HepG2 (cell line): Measurements from ENCODE around the gene DCST2. TPM values are rescaled to one million over a fixed set of nuclear protein-coding genes. Genes with fewer than 3 reads are reported as not detected.

Source experiments
- AHR ChIP-seq: IDR thresholded peaks from 2 replicates; pipeline ENCODE4 v1.6.1; 2018; ENCODE audit warnings: missing genetic modification reagents, missing compliant biosample characterization
- ASH2L ChIP-seq: fragments of 300-600, 200-600 bp; sonication (generic); IDR thresholded peaks from 2 replicates; pipeline ENCODE4 v1.7.0; 2017; ENCODE audit warnings: low read depth, mild to moderate bottlenecking, moderate library complexity, mixed read lengths, low read length; ENCODE audit not compliant: insufficient read length
- EP300 ChIP-seq, 3 experiments: sonication (generic) in 1 of 3; formaldehyde crosslinking in 1 of 3; IDR thresholded peaks; 2 replicates each; pipeline versions ENCODE4 v1.5.1 to v1.6.1; 2011 to 2020; ENCODE audit warnings: low read depth in 2 of 3, low read length in 2 of 3, borderline replicate concordance in 1 of 3, improper control_type of control experiment in 1 of 3, mild to moderate bottlenecking in 1 of 3, missing genetic modification reagents in 1 of 3, moderate library complexity in 1 of 3
- FLYWCH1 ChIP-seq: sonication (generic); formaldehyde crosslinking; IDR thresholded peaks from 2 replicates; pipeline ENCODE4 v1.8.1; 2023; ENCODE audit warnings: mild to moderate bottlenecking, missing genetic modification reagents
- GATA4 ChIP-seq: sonication (generic); IDR thresholded peaks from 2 replicates; pipeline ENCODE4 v1.6.1; 2016; ENCODE audit warnings: antibody characterized with exemption, low read depth, borderline replicate concordance
- IRX3 ChIP-seq: sonication (generic); formaldehyde crosslinking; IDR thresholded peaks from 2 replicates; pipeline ENCODE4 v1.8.1; 2023; ENCODE audit warnings: mild to moderate bottlenecking, low read depth, missing genetic modification reagents, borderline replicate concordance
- JARID2 ChIP-seq: sonication (generic); formaldehyde crosslinking; IDR thresholded peaks from 2 replicates; pipeline ENCODE4 v1.8.1; 2023; ENCODE audit warnings: missing genetic modification reagents, inconsistent platforms; ENCODE audit not compliant: insufficient replicate concordance
- MED1 ChIP-seq: sonication (generic); formaldehyde crosslinking; IDR thresholded peaks from 2 replicates; pipeline ENCODE4 v1.4.0; 2020; ENCODE audit warnings: missing genetic modification reagents
- SMC3 ChIP-seq: IDR thresholded peaks from 2 replicates; pipeline ENCODE4 v1.6.1; 2011; ENCODE audit warnings: low read length, improper control_type of control experiment
- U2AF2 ChIP-seq: fragments of 200-400 bp; formaldehyde crosslinking; IDR thresholded peaks from 2 replicates; pipeline ENCODE4 v1.6.1; 2017; ENCODE audit warnings: low read depth, mild to moderate bottlenecking, low read length
- ZNF282 ChIP-seq: fragments of 450-650 bp; IDR thresholded peaks from 2 replicates; pipeline ENCODE4 v1.6.1; 2018; ENCODE audit not compliant: partially characterized antibody
- ZNF550 ChIP-seq: sonication (generic); formaldehyde crosslinking; IDR thresholded peaks from 2 replicates; pipeline ENCODE4 v1.4.0; 2020; ENCODE audit warnings: mild to moderate bottlenecking, missing genetic modification reagents, borderline replicate concordance
- ZNF672 ChIP-seq: sonication (generic); formaldehyde crosslinking; IDR thresholded peaks from 2 replicates; pipeline ENCODE4 v1.8.1; 2022; ENCODE audit warnings: missing genetic modification reagents
- ZNF713 ChIP-seq: sonication (generic); formaldehyde crosslinking; IDR thresholded peaks from 2 replicates; pipeline ENCODE4 v1.4.0; 2020; ENCODE audit warnings: mild to moderate bottlenecking, missing genetic modification reagents
- polyA plus RNA-seq, 8 experiments: library from polyadenylated mRNA; depleted of rRNA in 3 of 8; stranded (reverse) in 7 of 8; unstranded in 1 of 8; fragments of >200 nt; fragmentation: Illumina TruSeq in 4 of 8; extraction: Trizol in 4 of 8; gene quantifications; 2 replicates each; pipeline versions ENCODE4 v1.2.1 to v1.2.3, GENCODE V29; 2011 to 2016; ENCODE audit warnings: low read depth in 4 of 8, missing spikeins in 1 of 8, mixed read lengths in 1 of 8; ENCODE audit not compliant: insufficient read depth in 1 of 8
- total RNA-seq, 5 experiments: library from RNA; depleted of rRNA; stranded (reverse); fragments of >200 nt; fragmentation: Illumina TruSeq; extraction: Trizol; gene quantifications; 2 replicates each; pipeline ENCODE4 v1.2.3, GENCODE V29; 2016; ENCODE audit warnings: low read depth in 1 of 5
- TF ChIP-seq, protein P1 (sequence below): sonication (generic); formaldehyde crosslinking; IDR thresholded peaks from 2 replicates; pipeline ENCODE4 v1.5.1; 2020; ENCODE audit warnings: mild to moderate bottlenecking, missing genetic modification reagents
- TF ChIP-seq, protein P2 (sequence below): sonication (generic); formaldehyde crosslinking; IDR thresholded peaks from 2 replicates; pipeline ENCODE4 v1.4.0; 2020; ENCODE audit warnings: mild to moderate bottlenecking, low read depth, missing genetic modification reagents
- TF ChIP-seq, protein P3 (sequence below): sonication (generic); formaldehyde crosslinking; IDR thresholded peaks from 2 replicates; pipeline ENCODE4 v1.8.0; 2023; ENCODE audit warnings: mild to moderate bottlenecking, missing genetic modification reagents
- TF ChIP-seq, protein P4 (sequence below): IDR thresholded peaks from 2 replicates; pipeline ENCODE4 v1.6.1; 2018; ENCODE audit warnings: missing genetic modification reagents
- TF ChIP-seq, protein P5 (sequence below): sonication (generic); formaldehyde crosslinking; IDR thresholded peaks from 2 replicates; pipeline ENCODE4 v1.4.0; 2020; ENCODE audit warnings: mild to moderate bottlenecking, missing genetic modification reagents

DCST2 gene
- total and polyA plus RNA-seq, 2 of the 13 experiments (the other 11 are each of a cell fraction or from before 2014, with no cell fraction given), result 0.74 TPM; not detected in 1

DNA sequence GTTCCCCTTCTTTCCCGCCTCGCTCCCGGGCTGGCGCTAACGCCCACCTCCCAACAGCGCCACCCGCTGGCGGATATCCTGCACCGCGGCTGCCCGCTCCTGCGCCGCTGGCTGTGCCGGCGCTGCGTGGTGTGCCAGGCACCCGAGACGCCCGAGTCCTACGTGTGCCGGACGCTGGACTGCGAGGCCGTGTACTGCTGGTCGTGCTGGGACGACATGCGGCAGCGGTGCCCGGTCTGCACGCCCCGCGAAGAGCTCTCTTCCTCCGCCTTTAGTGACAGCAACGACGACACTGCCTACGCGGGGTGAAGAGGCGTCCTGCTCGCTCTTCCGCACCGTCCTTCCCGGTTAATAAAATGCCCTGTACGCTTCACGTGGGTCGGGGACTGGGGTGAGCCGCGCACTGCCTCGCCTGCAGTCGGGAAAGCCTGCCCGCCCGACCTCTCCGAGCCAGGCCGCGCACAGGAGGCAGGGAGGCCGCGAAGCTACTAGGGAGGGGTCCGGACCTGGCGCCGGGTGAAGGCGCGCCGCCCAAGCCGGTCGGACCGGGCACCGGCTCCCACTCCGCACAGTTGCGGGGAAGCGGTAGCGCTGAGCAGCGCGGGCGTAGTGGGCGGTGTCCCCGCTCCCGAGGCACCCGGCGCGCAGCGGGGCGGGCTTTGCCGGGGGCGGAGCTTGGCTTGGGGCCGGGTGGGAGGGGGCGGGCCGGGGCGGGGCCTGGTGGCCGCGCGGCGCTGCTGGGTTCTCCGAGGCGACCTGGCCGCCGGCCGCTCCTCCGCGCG, 17.2 kb upstream of the DCST2 start, which contains the start of gene ADAM15 (continued):
- no peak; the same call in 1 of the 2 replicates for TF ChIP-seq SMC3
- TF ChIP-seq ZNF713 (CRISPR knock-in tag), result peak; percentile 97; the same call in 1 of the 2 replicates
- peak; percentile 56 for TF ChIP-seq MED1
- TF ChIP-seq, protein P1, sequence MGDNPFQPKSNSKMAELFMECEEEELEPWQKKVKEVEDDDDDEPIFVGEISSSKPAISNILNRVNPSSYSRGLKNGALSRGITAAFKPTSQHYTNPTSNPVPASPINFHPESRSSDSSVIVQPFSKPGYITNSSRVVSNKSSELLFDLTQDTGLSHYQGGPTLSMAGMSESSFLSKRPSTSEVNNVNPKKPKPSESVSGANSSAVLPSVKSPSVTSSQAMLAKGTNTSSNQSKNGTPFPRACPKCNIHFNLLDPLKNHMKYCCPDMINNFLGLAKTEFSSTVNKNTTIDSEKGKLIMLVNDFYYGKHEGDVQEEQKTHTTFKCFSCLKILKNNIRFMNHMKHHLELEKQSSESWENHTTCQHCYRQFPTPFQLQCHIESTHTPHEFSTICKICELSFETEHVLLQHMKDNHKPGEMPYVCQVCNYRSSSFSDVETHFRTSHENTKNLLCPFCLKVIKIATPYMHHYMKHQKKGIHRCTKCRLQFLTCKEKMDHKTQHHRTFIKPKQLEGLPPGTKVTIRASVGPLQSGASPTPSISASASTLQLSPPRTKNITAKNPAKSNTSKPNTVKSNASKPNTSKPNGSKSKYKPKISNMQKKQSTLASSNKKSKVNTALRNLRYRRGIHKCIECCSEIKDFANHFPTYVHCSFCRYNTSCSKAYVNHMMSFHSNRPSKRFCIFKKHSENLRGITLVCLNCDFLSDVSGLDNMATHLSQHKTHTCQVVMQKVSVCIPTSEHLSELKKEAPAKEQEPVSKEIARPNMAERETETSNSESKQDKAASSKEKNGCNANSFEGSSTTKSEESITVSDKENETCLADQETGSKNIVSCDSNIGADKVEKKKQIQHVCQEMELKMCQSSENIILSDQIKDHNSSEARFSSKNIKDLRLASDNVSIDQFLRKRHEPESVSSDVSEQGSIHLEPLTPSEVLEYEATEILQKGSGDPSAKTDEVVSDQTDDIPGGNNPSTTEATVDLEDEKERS, result peak; percentile 21; the same call in 1 of the 2 replicates
- 0 out of 2 replicates have a peak, but pooled peaks have one; percentile 90 for TF ChIP-seq ZNF550 (CRISPR knock-in tag)
- TF ChIP-seq ASH2L, result peak; percentile 57
- TF ChIP-seq, protein P2, sequence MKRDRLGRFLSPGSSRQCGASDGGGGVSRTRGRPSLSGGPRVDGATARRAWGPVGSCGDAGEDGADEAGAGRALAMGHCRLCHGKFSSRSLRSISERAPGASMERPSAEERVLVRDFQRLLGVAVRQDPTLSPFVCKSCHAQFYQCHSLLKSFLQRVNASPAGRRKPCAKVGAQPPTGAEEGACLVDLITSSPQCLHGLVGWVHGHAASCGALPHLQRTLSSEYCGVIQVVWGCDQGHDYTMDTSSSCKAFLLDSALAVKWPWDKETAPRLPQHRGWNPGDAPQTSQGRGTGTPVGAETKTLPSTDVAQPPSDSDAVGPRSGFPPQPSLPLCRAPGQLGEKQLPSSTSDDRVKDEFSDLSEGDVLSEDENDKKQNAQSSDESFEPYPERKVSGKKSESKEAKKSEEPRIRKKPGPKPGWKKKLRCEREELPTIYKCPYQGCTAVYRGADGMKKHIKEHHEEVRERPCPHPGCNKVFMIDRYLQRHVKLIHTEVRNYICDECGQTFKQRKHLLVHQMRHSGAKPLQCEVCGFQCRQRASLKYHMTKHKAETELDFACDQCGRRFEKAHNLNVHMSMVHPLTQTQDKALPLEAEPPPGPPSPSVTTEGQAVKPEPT (CRISPR knock-in tag), result peak; percentile 88
- TF ChIP-seq, protein P3, sequence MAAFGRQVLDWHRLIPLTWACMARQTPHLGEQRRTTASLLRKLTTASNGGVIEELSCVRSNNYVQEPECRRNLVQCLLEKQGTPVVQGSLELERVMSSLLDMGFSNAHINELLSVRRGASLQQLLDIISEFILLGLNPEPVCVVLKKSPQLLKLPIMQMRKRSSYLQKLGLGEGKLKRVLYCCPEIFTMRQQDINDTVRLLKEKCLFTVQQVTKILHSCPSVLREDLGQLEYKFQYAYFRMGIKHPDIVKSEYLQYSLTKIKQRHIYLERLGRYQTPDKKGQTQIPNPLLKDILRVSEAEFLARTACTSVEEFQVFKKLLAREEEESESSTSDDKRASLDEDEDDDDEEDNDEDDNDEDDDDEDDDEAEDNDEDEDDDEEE (CRISPR knock-in tag), result peak; percentile 98
- TF ChIP-seq, protein P4, sequence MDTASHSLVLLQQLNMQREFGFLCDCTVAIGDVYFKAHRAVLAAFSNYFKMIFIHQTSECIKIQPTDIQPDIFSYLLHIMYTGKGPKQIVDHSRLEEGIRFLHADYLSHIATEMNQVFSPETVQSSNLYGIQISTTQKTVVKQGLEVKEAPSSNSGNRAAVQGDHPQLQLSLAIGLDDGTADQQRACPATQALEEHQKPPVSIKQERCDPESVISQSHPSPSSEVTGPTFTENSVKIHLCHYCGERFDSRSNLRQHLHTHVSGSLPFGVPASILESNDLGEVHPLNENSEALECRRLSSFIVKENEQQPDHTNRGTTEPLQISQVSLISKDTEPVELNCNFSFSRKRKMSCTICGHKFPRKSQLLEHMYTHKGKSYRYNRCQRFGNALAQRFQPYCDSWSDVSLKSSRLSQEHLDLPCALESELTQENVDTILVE (CRISPR knock-in tag), result no peak; the same call in 1 of the 2 replicates
- no peak for TF ChIP-seq JARID2 (CRISPR knock-in tag)
- TF ChIP-seq FLYWCH1 (CRISPR knock-in tag), result no peak
- no peak for TF ChIP-seq U2AF2
- no peak for TF ChIP-seq ZNF672
- no peak for TF ChIP-seq IRX3 (CRISPR knock-in tag)
- no peak for TF ChIP-seq EP300 (IDR thresholded peaks at IDR 0.05; ENCODE audit: low read depth in 2 of 2, low read length in 2 of 2)
- no peak for TF ChIP-seq EP300 (CRISPR knock-in tag; IDR thresholded peaks at IDR 0.05; ENCODE audit: borderline replicate concordance)
- TF ChIP-seq AHR (CRISPR knock-in tag), result no peak; the same call in 1 of the 2 replicates
- TF ChIP-seq, protein P5, sequence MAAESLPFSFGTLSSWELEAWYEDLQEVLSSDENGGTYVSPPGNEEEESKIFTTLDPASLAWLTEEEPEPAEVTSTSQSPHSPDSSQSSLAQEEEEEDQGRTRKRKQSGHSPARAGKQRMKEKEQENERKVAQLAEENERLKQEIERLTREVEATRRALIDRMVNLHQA (CRISPR knock-in tag), result no peak
- 0 out of 2 replicates have a peak, but pooled peaks have one; percentile 29 for TF ChIP-seq GATA4
- TF ChIP-seq ZNF282, result no peak
